RCC 7860 (cell line): ENCODE data around the gene MFAP3.
"Not testable (repeated sequence)": the region's sequence is repeated elsewhere in the genome, so short reads cannot be mapped to it uniquely, and the experiment has no call there.

ENCODE experiments used
- DNase-seq: peaks from one replicate; pipeline ENCODE4 v3.0.0-alpha.2; 2015; ENCODE audit warnings: low spot score
- FAIRE-seq: peaks from 2 replicates; lab custom pipeline; 2012; peaks lifted over from hg19 to GRCh38; lab: Jason Lieb, UNC

MFAP3 gene

DNA sequence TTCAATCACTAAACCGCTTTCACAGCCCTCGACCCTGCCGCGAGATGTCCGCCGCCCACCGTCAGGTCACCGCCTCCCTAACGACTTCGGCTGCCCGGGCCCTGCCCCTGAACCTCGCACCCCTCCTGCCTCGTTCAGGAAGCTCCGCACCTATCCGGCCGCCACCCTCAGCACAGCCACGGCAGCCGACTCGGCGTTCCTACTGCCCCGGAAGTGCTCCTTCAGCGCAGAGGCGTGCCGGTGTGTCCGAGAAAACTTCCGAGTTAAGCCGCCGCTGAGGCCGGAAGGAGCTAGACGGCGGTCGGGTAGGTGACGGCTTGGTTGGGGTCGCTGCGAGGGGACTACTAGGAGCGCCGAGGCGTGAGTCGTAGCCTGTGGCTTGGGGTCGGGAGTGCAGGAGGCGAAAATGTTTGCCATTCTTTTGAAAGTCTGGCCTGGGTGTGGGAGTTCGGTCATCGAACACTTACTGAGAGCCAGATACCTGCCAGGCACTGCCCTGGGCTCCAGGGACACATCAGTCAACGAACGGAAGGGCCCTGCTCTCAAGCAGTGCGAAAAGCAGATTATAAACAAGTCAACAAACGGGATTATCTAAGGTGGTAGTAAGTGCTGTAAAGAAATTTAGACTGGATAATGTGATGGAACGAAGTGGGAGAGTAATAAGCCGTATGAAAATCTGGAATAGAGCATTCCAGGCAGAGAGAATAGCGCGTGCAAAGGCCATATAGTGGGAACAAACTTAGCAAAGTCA is at the start of gene MFAP3, which contains the start of gene FAM114A2:
Gene MFAP3, plus strand, starts transcription at position 261 of the 751 bp plus-strand sequence. CDS start 10,756 bp downstream, outside the sequence.
Gene FAM114A2, minus strand, starts transcription at position 204 of the 751 bp plus-strand sequence. CDS start 3,957 bp downstream, outside the sequence.
- DNase-seq (peak; percentile 64), FAIRE-seq (peak; percentile 36)

DNA sequence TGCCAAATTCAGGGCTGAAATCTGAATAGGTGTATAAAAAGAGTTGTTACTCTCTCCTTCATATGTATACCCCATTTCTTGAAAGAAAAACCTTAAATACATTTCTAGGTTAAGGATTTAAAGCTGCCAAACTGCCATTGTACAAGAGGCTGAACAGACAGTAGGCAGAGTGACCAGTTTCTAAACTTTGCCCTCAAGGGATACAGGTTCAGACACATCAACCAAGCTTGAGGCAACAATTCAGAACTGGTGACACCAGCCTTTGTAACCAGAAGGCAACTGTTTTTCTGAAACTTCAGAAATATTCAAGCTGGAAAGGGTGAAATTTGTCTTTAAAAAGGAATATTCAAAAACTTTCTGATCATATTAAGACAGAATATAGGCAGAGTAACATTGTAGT is 47.6 kb upstream of the MFAP3 start:
- DNase-seq (no peak), FAIRE-seq (no peak)

DNA sequence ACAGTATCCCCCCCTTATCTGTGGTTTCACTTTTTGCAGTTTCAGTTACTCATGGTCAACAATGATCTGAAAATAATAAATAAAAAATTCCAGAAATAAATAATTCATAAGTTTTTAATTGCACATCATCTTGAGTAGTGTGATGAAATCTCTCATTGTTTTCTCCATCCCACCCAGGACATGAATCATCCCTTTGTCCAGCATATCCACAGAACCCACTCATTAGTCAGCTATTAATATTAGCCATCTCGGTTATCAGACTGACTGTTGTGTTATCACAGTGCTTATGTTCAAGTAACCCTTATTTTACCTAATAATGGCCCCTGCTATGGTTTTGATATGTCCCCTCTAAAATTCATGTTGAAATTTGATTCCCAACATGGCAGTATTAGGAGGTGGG is 40.8 kb upstream of the MFAP3 start:
- FAIRE-seq (no peak), DNase-seq (no peak)

DNA sequence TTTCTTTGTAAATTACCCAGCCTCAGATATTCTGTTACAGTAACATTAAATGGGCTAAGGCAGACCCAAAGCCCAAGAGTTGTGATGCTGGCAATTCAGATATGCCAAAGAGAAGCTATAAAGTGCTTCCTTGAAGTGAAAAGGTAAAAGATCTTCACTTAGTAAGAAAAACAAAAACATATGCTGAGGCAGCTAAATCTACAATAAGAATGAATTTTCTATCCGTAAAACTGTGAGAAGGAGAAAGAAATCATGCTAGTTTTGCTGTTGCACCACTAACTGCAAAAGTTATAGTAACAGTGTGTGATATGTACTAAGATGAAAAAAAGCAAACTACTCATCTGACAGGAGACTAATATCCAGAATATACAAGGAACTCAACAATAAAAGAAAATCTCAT is 40.0 kb upstream of the MFAP3 start:
- FAIRE-seq (no peak), DNase-seq (no peak)

DNA sequence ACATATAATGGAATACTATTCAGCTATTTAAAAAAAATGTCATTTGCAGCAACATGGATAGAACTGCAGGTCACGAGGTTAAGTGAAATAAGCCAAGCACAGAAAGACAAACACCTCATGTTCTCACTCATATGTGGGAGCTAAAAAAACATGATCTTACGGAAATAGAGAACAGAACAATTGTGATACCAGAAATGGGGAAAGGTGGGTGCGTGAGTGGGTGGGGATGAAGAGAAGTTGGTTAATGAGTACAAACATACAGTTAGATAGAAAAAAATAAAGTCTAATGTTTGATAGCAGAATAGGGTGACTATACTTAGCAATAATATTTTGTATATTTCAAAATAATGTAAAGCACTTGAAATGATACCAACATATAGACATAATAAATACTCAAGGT is 38.8 kb upstream of the MFAP3 start:
- DNase-seq, result no peak
- FAIRE-seq, result no peak

DNA sequence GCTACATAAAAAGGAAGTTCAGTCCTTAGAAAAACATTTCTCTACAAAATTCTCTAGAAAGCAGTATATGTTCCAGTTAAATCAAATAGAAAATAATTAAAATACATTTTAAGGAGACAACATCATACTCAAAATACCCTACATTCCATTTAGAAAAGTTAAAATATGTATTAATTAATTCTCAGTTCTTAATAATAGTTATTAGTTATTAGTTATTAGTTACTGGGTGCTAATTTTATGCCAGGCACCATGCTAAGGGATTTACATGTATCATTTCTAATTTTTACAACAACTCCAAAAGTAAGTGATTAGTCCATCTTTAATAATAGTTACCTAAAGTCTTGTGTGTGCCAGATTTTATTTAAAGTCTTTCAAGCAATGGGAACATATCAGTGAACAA is 38.1 kb upstream of the MFAP3 start:
- no peak for DNase-seq
- no peak for FAIRE-seq

DNA sequence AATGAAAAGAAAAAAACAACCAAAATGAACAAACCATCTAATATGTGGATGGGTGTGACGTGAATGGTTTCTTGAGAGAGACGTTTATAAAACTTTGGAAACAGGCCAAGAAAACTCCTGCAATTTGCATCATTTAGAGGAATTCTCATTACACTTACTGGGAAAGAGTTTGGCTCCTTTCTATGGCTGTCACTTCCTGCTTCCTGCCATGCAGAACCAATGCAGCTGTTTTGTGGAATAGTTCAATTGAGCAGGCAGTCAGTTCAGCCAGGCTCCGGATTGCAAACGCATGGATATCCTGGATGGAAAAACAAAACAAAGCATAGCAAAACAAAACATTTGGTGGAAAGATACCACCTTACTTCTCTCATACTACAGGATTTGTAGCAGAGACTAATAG is 36.7 kb upstream of the MFAP3 start:
- DNase-seq, result no peak
- FAIRE-seq, result no peak

DNA sequence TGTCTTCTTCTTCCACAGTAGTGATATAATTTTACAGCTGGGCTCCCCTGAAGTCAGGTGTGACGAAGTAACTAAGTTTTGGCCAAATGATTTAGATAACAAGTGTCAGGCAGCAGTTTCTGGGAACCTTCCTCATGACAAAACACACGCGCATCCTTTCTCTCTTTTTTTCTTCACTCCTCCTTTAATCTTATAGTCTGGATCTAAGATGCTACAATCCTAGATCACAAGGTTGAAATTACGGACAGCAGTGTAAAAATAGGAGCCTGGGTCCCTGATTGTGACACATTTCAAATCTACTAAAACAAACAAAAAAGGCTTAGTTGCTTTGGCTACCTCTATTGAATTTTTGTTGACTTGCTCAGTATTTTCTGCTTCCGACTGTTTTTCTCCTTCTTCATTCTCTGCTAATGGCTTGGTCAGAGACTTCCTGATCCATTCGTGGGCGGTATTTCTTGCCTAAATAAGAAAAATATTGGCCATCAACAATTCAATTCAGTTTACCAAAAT is 36.2 kb upstream of the MFAP3 start:
- no peak for DNase-seq
- no peak for FAIRE-seq

DNA sequence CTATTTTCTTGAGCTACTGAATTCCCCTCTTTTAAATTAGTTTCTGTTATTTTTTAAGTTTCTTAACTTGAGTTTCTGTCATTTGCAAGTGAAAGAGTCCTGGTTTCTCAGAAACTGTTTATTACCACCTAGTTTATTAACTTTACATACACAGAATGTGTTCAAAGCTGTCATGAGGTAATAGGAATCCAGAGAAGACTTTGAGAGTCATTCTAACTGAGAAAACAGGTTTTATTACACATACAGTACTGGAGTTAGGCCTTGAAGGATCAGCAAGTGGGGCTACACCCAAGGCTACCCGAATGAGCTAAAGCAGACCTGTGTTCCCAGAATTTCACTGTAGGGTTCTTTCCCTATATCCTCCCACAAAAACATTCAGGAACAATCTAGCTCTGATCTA is 33.1 kb upstream of the MFAP3 start:
- FAIRE-seq (no peak), DNase-seq (no peak)

DNA sequence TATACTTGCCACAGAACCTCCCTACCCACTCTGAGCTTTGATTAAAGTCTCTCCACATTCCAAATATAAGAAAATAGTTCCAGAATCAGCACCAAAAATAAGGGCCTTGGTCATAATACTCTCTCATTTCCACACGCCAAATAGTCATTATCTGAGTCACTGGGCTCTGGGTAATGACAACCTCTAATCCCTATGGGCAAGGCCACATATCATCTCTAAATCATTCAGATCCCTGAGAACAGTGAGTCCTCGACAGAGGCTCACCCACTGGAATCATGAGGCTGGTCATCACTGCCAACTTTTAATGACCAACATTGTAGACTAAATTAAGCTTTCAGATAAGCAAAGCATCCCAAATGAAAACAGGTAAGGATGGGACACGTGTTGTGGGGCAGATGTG is 28.1 kb upstream of the MFAP3 start:
- DNase-seq, result no peak
- FAIRE-seq, result no peak

DNA sequence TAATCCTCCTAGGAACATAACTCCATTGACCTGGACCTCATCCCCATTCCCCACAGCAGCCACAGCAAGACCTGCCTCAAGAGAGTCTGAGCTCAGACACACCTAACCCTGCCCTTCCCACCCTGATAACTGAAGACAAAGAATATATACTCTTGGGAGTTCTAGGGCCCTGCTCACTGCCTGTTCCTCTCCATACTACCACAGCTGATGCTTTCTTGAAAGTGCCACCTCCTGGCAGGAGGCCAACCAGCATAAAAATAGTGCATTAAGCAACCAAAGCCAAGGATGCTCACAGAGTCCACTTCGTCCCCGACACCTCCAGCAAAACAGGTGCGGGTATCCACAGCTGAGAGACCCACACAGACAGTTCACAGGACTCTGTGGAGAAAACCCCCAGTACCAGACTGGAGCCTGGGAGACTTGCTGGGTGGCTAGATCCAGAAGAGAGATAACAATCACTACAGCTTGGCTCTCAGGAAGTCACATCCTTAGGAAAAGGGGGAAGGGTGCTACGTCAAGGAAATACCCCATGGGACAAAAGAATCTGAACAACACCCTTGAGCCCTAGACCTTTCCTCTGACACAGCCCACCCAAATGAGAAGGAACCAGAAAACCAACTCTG is 23.6 kb upstream of the MFAP3 start:
- DNase-seq, result no peak
- FAIRE-seq, result no peak

DNA sequence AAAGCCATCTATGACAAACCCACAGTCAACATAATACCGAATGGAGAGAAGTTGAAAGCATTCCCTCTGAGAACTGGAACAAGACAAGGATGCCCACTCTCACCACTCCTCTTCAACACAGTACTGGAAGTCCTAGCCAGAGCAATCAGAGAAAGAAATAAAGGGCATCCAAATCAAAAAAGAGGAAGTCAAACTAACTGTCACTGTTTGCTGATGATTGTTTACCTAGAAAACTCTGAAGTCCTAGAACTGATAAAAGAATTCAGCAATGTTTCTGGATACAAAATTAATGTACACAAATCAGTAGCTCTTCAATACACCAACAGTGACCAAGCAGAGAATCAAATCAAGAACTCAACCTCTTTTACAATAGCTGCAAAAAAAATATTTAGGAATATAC is 19.8 kb upstream of the MFAP3 start:
- not testable (repeated sequence) for DNase-seq, FAIRE-seq

DNA sequence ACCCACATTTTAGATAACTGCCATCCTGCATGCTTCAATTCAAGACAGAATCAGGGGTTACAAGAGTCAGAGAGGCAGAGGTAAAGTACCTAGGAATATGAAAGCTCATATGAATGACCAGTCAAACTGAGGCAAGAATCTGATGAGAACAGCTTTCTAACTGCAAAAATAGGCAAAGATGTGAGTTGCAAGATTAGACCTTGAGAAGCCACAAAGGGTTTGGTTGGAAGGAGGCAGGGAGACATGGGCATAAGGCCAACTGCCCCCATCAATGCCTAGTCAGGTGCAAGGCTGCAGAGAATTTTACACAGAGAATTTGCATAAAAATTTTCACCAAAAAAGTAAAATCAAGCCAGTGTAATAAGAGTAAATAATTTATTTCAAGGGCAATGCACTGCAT is 12.8 kb upstream of the MFAP3 start:
- FAIRE-seq, result no peak
- DNase-seq, result no peak

DNA sequence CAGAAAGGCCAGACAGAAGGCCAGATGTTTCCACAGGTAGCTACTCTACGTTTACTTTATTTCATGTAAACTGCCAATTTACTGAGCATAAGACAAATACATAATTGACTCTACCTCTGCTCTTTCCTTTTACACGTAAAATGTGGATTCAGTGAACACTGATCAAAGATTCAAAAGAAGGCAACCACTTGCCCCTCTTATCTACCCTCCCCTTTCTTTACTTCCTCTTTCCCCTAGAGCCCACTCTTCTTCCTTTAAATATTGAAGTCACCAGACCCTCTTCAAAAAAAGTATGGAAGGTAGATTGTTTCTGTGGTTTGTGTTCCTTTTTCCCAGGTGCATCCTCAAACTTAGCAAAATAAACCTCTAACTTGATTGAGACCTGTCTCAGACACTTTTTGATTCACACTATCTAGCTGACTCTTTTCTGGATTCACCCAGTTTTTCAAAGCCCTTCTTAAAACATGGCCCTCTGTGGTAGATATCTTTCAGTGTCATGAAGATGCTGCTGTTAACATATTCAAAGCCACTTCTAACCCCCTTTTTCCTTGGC is 6.8 kb upstream of the MFAP3 start:
- FAIRE-seq, result no peak
- no peak for DNase-seq

DNA sequence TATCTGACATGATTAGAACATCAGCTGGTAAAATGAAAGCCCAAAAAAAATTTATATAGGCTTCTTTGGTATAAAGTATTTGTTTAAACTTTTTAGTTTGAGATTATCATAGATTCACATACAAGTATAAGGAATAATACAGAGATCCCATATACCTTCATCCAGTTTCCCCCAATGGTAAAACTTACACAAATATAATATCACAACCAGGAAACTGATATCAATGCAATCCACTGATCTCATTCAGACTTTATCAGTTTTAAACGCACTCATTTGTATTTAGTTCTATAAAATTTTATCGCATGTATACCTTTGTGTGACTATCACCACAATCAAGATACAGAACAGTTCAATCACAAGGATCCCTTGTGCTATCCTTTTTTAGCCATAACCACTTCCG is 3.8 kb upstream of the MFAP3 start:
- FAIRE-seq (no peak), DNase-seq (no peak)

DNA sequence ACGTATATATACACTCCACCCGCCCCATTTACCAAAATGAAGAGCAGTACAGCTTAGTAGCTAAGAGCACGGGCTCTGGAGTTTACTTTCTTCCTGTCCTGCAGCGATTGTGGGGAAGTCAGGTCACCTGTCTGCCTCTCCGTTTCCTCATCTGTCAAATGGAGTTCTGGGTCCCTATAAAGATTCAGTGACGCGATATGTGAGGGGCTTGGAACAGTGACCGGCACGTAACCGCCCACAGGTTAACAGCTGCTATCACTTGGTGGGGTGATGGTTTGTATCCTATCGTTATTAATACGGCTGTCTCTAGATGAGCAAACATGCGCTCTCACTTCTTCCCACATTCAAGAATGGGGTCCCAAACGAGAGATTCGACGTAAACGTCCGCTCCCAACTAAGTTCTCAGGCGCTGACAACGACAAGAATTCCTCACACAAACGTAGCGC is 483 bp upstream of the MFAP3 start:
- DNase-seq (no peak), FAIRE-seq (no peak)

DNA sequence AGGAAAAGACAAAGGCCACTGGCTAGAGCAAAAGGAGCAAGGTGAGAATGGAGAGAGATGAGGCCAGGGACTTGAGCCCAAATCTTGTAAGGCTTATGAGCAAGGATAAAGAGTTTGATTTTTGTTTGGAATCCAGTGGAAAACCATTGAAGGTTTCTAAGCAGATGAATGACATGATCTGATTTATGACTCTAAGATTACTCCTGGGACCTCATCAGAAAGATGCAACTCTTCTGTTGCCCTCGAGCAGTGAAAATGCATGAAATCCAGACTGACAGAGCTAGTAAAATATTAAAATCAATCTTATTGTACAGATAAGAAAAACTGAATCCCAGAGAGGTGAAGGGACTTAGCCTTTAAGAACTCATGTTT is 677 bp downstream of the MFAP3 start:
- FAIRE-seq, result no peak
- no peak for DNase-seq

DNA sequence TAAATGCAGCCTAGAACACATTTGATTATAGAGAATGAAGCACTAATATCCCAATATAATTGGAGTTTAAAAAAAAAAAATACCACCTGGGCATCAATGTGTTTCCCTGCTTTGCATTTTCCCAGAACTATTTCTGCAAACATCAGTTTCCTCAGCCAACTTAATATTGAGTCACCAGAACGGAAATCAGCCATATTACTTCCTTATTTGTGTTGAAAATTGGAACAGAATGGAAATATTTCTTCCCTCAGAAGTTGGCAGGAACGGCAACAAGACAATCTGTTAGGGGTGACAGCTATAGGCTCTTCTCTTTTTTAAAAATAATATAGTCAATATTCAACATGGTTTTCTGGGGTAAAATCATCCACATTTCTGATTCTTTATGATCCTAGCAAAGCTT is 4.0 kb downstream of the MFAP3 start:
- DNase-seq, result no peak
- no peak for FAIRE-seq

DNA sequence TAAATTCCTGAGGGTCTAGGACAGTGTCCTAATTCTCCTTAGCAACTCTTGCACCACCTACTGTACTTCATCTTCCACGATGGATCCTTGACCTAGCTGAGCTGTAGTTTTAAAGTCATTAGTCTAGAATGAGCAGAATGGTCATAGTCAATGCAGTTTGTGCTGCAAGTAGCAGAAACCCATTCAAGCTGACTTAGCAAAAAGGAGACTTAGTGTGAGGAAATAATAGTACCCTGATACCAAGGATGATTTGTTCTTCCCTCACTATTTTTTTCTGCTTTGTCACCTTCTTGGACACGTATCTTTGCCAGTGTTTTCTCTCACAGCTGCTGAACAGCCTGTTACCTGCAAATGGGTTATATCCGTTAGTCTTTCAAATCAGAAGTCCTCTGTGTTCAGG is 5.3 kb downstream of the MFAP3 start:
- FAIRE-seq (no peak), DNase-seq (no peak)

DNA sequence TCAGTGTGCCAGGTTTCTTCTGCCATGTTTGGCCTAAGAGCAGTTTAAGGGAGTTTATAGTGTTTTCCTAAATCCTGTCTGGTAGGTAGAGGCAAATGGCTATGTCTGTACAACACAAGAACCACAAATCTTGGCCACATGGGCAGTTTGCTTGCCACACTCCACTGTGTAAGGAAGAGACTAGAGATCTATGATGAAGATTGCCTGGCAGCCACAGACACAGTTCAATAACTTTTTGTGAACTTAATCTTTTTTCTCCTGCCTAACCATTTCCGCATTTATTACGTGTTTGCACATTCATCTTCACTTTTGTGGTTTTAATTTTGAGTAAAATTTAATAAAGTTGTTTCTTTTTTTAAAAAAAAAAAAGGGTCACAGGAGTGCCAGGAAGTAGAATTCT is 5.8 kb downstream of the MFAP3 start:
- FAIRE-seq, result no peak
- no peak for DNase-seq

DNA sequence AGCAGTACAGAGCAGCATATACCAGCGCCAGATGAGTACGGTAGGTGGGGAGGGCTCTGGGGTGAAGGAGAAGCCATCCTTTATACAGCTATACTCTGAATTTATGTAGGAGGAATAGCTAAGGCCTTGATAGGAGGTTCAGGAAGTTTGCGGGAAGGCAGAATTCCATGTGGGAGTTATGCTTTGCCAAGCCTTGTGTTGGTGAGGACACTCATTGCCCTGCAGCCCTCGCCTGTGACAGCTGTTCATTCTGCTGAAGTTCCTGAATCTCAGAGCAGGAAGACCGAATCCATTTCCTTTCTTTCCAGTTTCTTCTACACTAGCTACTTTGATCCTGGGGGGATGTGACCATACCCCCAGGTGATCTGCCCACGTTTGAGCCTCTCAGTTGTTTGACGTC is 7.7 kb downstream of the MFAP3 start:
- DNase-seq (no peak), FAIRE-seq (no peak)

DNA sequence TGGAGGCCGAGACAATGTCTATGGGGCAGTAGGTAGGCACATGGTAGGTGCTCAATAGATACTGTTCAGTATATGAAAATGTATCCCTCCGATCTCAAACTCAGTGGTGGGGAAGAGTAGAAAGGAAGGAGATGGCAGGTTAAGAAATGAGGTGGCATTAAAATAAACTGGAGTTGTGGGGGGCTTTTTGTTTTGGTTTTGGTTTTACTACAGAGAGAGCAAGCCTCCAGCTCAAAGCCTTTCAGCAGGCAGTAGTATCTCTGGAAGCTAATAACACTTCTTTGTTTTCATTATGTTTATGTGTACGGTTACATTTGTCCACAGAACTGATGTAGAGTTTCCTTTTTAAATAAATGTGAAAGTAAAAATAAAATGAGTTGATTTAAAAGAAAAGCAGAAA is 8.6 kb downstream of the MFAP3 start:
- no peak for FAIRE-seq

More for the DNA sequence above, 8.6 kb downstream of the MFAP3 start:
- DNase-seq, result no peak
